ENCODE results near the gene RACGAP1. TPM values are rescaled to one million over a fixed set of nuclear protein-coding genes. Genes with fewer than 3 reads are reported as not detected.

RACGAP1 gene
- total RNA-seq, 1 donor, result 88.1 TPM

GRCh38 chr12:49939307-49939706, 86.0 kb downstream of the RACGAP1 start:
- TF ChIP-seq CTCF (IDR thresholded peaks at IDR 0.05; ENCODE audit: insufficient read depth, low read length), result no peak
- no peak overlapping the region for H3K4me3 ChIP-seq (ENCODE audit: low read depth, low read length)
- DNase-seq (ENCODE audit: low read depth), result no peak

Other genes with a start within 250 kb of the RACGAP1 start
- gene NCKAP5L, start 197.1 kb downstream of the RACGAP1 start, total RNA-seq (ENCODE audit: low replicate concordance), result 21.6 and 27.9 TPM in 2 replicates
- 0.82 and 4.5 TPM in 2 replicates for gene BCDIN3D, start 182.4 kb downstream of the RACGAP1 start, total RNA-seq (ENCODE audit: low replicate concordance)
- 12.9 and 13.8 TPM in 2 replicates for gene FAIM2, start 121.6 kb downstream of the RACGAP1 start, total RNA-seq (ENCODE audit: low replicate concordance)
- gene AQP2, start 74.8 kb downstream of the RACGAP1 start, total RNA-seq (ENCODE audit: low replicate concordance), result not detected in 2 replicates
- gene AQP5, start 63.6 kb downstream of the RACGAP1 start, total RNA-seq (ENCODE audit: low replicate concordance), result 0.72 and 2.4 TPM in 2 replicates
- 0.09 TPM in 1 of 2 replicates, not detected in the other for gene AQP6, start 52.5 kb downstream of the RACGAP1 start, total RNA-seq (ENCODE audit: low replicate concordance)
- gene ASIC1, start 32.1 kb upstream of the RACGAP1 start, total RNA-seq (ENCODE audit: low replicate concordance), result 4.9 and 5.2 TPM in 2 replicates
- gene SMARCD1, start 59.8 kb upstream of the RACGAP1 start, total RNA-seq (ENCODE audit: low replicate concordance), result 33.4 and 49.0 TPM in 2 replicates
- gene GPD1, start 78.5 kb upstream of the RACGAP1 start, total RNA-seq (ENCODE audit: low replicate concordance), result 0.36 TPM in 1 of 2 replicates, not detected in the other
- 12.5 and 36.4 TPM in 2 replicates for gene COX14, start 86.7 kb upstream of the RACGAP1 start, total RNA-seq (ENCODE audit: low replicate concordance)
- gene CERS5, start 141.9 kb upstream of the RACGAP1 start, total RNA-seq (ENCODE audit: low replicate concordance), result 20.0 and 32.7 TPM in 2 replicates